ENCODE results near the gene RAB27B.

DNA sequence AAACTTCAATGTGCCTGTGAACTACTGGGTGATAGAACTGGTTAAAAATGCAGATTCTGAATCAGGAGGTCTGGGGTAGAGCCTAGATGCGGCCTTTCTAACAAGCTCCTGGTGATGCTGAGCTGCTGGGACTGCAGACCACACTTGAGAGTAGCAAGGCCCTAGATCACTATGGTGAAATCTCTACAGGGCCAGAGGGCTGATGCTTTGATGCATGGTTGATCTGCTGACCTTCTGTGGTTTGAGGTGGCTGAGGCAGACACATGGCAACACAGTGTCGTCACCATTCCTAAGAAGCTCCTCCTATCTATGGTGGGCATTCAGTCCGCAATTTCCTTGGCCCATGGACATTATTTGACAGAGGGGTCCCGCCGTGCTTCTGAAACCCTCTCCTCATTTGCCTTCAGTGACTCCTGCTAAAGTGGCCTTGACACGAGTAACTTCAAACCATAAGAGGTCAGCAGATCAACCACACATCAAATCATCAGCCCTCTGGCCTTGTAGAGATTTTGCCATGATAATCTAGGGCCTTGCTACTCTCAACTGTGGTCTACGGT lies 111.2 kb downstream of the RAB27B start:
- TF ChIP-seq, protein P1, sequence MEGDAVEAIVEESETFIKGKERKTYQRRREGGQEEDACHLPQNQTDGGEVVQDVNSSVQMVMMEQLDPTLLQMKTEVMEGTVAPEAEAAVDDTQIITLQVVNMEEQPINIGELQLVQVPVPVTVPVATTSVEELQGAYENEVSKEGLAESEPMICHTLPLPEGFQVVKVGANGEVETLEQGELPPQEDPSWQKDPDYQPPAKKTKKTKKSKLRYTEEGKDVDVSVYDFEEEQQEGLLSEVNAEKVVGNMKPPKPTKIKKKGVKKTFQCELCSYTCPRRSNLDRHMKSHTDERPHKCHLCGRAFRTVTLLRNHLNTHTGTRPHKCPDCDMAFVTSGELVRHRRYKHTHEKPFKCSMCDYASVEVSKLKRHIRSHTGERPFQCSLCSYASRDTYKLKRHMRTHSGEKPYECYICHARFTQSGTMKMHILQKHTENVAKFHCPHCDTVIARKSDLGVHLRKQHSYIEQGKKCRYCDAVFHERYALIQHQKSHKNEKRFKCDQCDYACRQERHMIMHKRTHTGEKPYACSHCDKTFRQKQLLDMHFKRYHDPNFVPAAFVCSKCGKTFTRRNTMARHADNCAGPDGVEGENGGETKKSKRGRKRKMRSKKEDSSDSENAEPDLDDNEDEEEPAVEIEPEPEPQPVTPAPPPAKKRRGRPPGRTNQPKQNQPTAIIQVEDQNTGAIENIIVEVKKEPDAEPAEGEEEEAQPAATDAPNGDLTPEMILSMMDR (IDR thresholded peaks at IDR 0.05; ENCODE audit: low read length), result no peak
- no peak for TF ChIP-seq EZH2 (IDR thresholded peaks at IDR 0.05; ENCODE audit: borderline replicate concordance, low read length)
